ENCODE measurements around the gene CCNO.

DNA sequence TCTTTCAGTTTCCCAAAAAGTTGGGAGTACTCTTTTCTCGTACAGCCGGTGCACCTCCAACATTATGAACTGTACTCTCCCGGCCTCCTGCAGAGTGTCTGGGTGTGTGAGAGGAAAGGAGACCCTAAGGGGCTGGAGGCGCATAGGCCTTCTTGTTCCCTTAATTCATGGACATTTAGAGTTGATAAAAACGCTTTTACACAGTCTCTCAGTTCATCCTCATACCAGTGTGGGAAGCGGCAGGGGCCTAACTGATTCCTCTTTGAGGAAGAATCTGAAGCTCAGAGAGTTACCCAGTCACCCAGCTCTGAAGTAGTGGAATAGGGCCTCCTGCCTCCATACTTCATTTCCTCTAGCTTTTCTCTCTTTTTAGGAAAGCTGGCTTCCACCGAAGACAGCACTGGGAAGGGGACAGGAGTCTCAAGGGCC is 9.6 kb downstream of the CCNO start:
- TF ChIP-seq, protein P1, sequence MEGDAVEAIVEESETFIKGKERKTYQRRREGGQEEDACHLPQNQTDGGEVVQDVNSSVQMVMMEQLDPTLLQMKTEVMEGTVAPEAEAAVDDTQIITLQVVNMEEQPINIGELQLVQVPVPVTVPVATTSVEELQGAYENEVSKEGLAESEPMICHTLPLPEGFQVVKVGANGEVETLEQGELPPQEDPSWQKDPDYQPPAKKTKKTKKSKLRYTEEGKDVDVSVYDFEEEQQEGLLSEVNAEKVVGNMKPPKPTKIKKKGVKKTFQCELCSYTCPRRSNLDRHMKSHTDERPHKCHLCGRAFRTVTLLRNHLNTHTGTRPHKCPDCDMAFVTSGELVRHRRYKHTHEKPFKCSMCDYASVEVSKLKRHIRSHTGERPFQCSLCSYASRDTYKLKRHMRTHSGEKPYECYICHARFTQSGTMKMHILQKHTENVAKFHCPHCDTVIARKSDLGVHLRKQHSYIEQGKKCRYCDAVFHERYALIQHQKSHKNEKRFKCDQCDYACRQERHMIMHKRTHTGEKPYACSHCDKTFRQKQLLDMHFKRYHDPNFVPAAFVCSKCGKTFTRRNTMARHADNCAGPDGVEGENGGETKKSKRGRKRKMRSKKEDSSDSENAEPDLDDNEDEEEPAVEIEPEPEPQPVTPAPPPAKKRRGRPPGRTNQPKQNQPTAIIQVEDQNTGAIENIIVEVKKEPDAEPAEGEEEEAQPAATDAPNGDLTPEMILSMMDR (IDR thresholded peaks at IDR 0.05; ENCODE audit: low read depth, low read length): no peak
- TF ChIP-seq EZH2phosphoT487 (IDR thresholded peaks at IDR 0.05; ENCODE audit: low read depth): no peak
